Measurements from ENCODE around the gene FUT8. TPM values are rescaled to one million over a fixed set of nuclear protein-coding genes. Genes with fewer than 3 reads are reported as not detected.

FUT8 gene
- total RNA-seq, 1 donor, result 124 TPM

DNA sequence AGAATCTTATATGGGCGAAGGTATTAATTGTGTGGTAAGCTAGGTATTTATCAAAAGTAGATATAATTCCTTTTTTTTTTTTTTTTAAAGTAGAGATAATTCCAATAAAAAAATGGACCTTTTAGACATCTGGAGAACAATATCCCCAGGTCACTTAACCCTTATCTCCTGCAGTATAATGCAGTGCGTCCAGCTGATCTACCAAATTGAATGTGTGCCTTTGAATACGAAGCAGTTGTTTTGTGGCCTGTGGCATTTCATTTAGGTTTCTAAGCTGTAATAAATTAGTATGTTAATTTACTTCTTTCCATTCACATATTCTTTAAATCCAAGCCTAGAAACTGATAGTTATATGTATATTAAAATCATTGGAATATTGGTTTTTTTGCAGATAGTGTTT, 3.1 kb downstream of the FUT8 start:
- Histone ChIP-seq H3K27me3 (ENCODE audit: insufficient read depth, low read length) (no peaks in the 10 kb centered on the region), H4K20me1 (ENCODE audit: insufficient read depth, low read length) (peaks cover 9% of the 10 kb centered on the region), H3K27ac (ENCODE audit: low read depth, low read length) (no peak overlapping the region), H3K79me2 (ENCODE audit: insufficient read depth, low read length) (peaks cover 64% of the 10 kb centered on the region), H3K4me1 (ENCODE audit: insufficient read depth, low read length) (peaks cover 13% of the 10 kb centered on the region), H2AFZ (ENCODE audit: low read length) (no peak overlapping the region), H3K36me3 (ENCODE audit: insufficient read depth, low read length) (no peaks in the 10 kb centered on the region), H3K4me3 (ENCODE audit: insufficient read depth, low read length) (no peak overlapping the region), H3K4me2 (ENCODE audit: insufficient read depth, low read length) (no peak overlapping the region), H3K9me3 (ENCODE audit: low read depth, low read length) (no peaks in the 10 kb centered on the region)
- no peak for DNase-seq (ENCODE audit: insufficient read length, low spot score, missing footprints)
- no peak for TF ChIP-seq CTCF (IDR thresholded peaks at IDR 0.05; ENCODE audit: extremely low read depth, low read depth, low read length)

GRCh38 chr14:65419593-65420252, 7.2 kb downstream of the FUT8 start:
- Histone ChIP-seq H3K27ac (ENCODE audit: low read depth, low read length) (no peak overlapping the region), H4K20me1 (ENCODE audit: insufficient read depth, low read length) (peaks cover 9% of the 10 kb centered on the region), H3K4me1 (ENCODE audit: insufficient read depth, low read length) (peaks cover 15% of the 10 kb centered on the region), H3K36me3 (ENCODE audit: insufficient read depth, low read length) (no peaks in the 10 kb centered on the region), H3K27me3 (ENCODE audit: insufficient read depth, low read length) (no peaks in the 10 kb centered on the region), H3K9me3 (ENCODE audit: low read depth, low read length) (no peaks in the 10 kb centered on the region), H3K4me2 (ENCODE audit: insufficient read depth, low read length) (no peak overlapping the region), H2AFZ (ENCODE audit: low read length) (no peak overlapping the region), H3K4me3 (ENCODE audit: insufficient read depth, low read length) (no peak overlapping the region), H3K79me2 (ENCODE audit: insufficient read depth, low read length) (peaks cover 74% of the 10 kb centered on the region)
- TF ChIP-seq CTCF (IDR thresholded peaks at IDR 0.05; ENCODE audit: extremely low read depth, low read depth, low read length), result no peak
- no peak for DNase-seq (ENCODE audit: insufficient read length, low spot score, missing footprints)

DNA sequence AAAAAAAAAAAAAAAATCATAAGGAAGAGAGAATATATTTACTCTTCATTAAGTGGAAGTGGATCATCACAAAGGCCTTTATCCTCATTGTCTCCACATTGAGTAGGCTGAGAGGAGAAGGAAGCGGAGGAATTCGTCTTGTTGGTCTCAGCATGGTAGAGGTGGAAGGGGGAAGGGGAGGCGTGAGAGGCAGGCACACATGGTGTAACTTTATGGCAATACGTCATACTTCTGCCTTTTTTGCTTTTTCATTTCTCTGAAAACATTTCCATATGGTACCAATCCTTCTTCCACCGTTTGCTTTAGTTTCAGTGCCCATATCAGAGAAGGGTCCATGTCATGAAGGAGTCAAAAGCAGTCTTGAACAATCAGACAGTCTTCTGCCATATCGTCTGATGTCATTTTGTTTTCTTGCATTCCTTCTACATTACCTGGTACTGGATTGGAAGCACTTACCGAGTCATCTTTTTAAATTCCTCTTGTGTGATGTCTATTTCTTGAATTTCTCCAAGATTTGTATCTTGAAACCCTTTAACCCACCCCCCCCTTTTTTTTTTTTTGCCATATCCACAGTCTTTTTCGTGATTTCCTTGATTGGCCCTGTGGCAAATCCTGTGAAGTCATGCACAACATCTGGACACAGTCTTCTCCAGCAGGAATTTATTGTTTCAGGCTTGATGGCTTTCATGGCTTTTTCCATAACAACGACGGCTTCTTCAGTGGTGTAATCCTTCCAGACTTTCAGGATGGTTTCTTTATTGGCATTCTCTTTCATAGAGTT, 8.9 kb downstream of the FUT8 start:
- peak; percentile 32 for DNase-seq (ENCODE audit: insufficient read length, low spot score, missing footprints)
- Histone ChIP-seq H3K36me3 (ENCODE audit: insufficient read depth, low read length) (no peaks in the 10 kb centered on the region), H3K27me3 (ENCODE audit: insufficient read depth, low read length) (no peaks in the 10 kb centered on the region), H3K79me2 (ENCODE audit: insufficient read depth, low read length) (peaks cover 73% of the 10 kb centered on the region), H4K20me1 (ENCODE audit: insufficient read depth, low read length) (peaks cover 5% of the 10 kb centered on the region), H3K4me2 (ENCODE audit: insufficient read depth, low read length) (peak overlapping the region; percentile 51), H3K4me3 (ENCODE audit: insufficient read depth, low read length) (peak overlapping the region; percentile 19), H3K4me1 (ENCODE audit: insufficient read depth, low read length) (peaks cover 15% of the 10 kb centered on the region), H3K9me3 (ENCODE audit: low read depth, low read length) (no peaks in the 10 kb centered on the region), H3K27ac (ENCODE audit: low read depth, low read length) (peak overlapping the region; percentile 80), H2AFZ (ENCODE audit: low read length) (peak overlapping the region; percentile 68)
- no peak for TF ChIP-seq CTCF (IDR thresholded peaks at IDR 0.05; ENCODE audit: extremely low read depth, low read depth, low read length)
